Mammary epithelial cell (primary cell): Measurements from ENCODE around the gene XKR3.

Experiments used
- CTCF ChIP-seq, 2 donors: IDR thresholded peaks in 1 of 2; conservative IDR thresholded peaks in 1 of 2; 2 replicates each; pipeline ENCODE4 v1.5.1; 2011 to 2012; ENCODE audit warnings: inconsistent platforms in 2 of 2, low read length in 2 of 2, mild to moderate bottlenecking in 2 of 2, control low read depth in 1 of 2, low read depth in 1 of 2; ENCODE audit not compliant: insufficient read depth in 1 of 2; ENCODE audit errors: extremely low read depth in 1 of 2
- EZH2 ChIP-seq: IDR thresholded peaks from 2 replicates; pipeline ENCODE4 v1.6.1; 2012; ENCODE audit warnings: low read length, inconsistent platforms, borderline replicate concordance

GRCh38 chr22:16789860-16790493 is 35.2 kb downstream of the XKR3 start:
- TF ChIP-seq CTCF (conservative IDR thresholded peaks at IDR 0.05 in 1 of 2, IDR thresholded peaks at IDR 0.05 in 1 of 2; ENCODE audit: extremely low read depth in 1 of 2, insufficient read depth in 1 of 2, low read depth in 1 of 2, low read length in 2 of 2) (no peak), EZH2 (no peak)
